HG03135 (cell line): Measurements from ENCODE around the gene CPE.
"Not testable (repeated sequence)": the region's sequence is repeated elsewhere in the genome, so short reads cannot be mapped to it uniquely, and the experiment has no call there.

Experiments used
- ATAC-seq: cut with Tn5 transposase; IDR thresholded peaks from one replicate; pipeline ENCODE4 v1.9.1; 2021; ENCODE audit warnings: mild to moderate bottlenecking, moderate library complexity; ENCODE audit not compliant: unreplicated experiment

Gene CPE

GRCh38 chr4:165458471-165458870, 79.7 kb downstream of the CPE start:
- ATAC-seq: no peak

GRCh38 chr4:165461159-165461821, 82.5 kb downstream of the CPE start:
- no peak for ATAC-seq

DNA sequence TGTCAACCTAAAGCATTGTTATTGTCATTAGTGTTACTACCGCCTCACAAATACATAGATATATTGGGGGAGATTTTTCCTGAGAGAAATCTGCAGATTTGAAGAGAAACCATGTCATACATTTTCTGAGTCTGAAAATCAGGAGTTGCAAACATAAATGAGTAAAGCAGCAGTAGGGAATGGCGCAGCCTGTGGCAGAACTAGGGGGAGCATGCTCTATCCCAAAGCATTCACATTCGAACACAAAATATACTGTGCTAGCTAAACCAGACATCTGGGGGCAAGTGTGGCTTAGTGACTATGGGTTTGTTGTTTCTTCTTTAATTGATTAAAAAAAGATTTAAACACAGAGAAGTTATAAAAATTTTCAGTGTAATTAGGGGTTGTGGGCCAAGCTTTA, 83.2 kb downstream of the CPE start:
- no peak for ATAC-seq

- ATAC-seq: no peak
Observed at GRCh38 chr4:165464376-165464775, 85.6 kb downstream of the CPE start.

DNA sequence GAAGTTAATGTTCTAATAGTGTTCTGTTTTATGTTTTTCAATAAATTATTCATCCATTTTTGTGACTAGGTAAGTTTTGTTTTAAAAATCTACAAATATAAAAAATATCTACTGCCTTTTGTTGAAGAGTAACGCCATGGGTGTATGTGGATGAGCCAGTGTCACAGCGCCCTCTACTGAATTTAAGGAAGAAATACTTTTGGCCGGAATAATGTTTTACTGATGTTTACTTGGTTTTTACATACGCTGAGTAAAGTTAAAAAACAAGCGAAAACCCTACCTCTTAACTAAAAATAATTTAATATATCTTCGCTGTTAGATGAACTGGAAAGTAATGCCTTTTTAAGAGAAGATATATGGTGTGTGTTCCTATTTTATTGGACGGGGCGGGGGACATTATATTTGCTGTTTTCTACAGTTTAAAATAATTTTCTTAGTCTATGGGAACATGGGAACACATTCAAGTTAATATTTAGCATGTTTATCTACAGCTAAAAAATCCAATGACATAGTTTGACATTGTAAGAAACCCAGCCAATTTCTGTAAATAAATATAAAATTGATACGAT, 86.1 kb downstream of the CPE start:
- ATAC-seq: no peak

DNA sequence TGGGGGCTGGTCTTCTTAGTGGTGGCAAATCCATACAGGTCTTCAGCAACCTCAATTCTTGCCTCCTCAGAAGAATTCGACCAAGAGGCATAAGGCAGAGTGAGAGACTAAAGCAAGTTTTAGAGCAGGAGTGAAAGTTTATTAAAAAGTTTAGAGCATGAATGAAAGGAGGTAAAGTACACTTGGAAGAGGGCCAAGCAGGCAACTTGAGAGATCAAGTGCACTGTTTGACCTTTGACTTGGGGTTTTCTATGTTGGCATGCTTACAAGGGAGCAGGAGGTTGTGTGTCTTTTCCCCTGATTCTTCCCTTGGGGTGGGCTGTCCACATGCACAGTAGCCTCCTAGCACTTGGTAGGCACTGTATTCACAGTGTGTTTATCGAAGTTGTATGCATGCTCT, 91.2 kb downstream of the CPE start:
- ATAC-seq: no peak

DNA sequence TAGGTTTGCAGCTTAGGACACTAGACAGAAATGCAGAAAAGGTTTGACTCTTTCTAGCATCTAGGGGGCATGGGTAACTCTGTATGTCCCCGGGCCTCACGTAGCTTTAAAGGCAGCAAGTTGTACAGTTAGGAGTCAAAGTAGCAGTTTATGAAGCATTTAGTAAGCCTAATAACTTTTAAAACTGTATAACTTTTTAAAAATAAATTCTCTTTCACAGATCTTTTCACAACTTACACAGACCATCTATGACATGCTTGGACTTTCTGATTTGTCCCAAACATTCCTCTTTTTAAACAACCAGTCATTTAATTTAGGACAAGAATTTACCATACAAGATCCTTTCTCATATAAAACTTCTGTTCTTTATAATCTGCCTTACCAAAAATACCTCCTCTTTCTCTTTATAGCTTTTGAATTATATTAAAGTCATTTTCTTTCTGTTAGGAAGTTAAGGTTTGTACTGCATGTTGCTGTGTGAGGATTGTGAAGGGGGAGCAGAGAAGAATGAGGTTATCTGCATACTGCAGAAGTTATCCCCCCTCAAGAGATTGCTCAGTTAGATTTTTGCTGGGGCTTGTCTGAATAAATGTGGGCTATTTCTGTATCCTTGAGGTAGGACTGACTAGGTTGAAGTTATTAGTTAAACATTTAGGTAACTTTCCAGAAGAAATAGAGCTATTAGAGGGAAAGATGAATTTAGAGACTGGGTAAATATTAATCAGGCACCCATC, 94.3 kb downstream of the CPE start:
- no peak for ATAC-seq

- ATAC-seq: no peak
Observed at GRCh38 chr4:165474784-165475705, 96.2 kb downstream of the CPE start.

DNA sequence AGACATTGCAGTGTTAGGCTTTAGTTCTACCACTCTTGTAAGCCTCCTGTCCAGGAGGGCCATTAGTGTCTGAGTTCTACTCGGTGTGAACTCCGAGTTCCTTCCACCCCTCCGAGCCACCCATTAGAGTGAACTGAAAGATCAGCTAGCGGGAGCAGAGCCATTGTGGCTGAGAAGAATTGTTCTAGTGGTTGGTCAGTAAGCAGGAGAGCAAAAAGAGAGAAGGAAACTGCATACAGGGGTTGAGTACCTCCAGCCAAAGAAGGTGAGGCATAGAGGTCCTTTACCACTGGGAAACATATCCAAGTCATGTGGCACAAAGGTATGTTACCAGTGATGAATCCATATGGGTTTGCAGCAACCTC, 96.9 kb downstream of the CPE start:
- ATAC-seq: no peak

- ATAC-seq: no peak
Observed at GRCh38 chr4:165476214-165477098, 97.6 kb downstream of the CPE start.

DNA sequence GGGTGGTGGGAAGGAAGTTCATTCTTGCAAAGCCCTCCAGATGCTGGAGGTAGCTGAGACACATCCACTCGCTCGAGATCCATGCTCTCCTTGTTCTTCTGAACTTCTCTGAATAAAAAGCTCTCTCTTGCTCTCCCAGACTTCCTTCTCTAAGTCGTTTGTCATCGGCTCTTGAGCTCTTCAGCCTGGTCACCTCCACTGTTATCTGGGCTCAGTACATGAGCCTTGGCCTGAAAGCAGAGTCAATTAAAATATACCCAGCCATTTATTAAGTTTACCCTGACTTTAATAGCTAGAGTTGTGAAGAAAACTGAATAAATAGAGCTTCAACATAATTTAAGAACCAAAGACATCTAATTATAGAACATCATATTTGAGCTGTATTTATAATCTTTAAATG, 99.0 kb downstream of the CPE start:
- no peak for ATAC-seq

GRCh38 chr4:165478260-165478659, 99.5 kb downstream of the CPE start:
- ATAC-seq: no peak

- ATAC-seq: no peak
Observed at GRCh38 chr4:165481053-165481835, 102.4 kb downstream of the CPE start.

DNA sequence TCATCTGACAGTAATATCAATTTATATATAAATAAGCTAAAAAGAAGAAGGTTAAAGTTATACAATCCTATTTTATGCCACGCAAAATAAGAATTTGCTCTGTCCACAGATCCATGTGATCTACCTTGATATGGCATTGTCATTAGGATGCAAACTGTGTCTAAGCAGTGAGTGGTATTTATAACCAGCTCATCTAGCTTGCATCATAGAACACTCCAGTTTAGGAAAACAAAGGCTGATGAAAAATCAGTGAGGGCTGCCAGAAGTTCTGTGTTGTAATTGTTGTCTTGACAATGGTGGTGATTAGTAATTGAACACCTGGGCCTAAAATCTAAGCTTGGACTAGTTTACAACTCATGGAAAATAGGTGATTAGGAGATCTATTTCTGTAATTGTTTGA, 111.0 kb downstream of the CPE start:
- no peak for ATAC-seq

- not testable (repeated sequence) for ATAC-seq
Observed at GRCh38 chr4:165492583-165492982, 113.8 kb downstream of the CPE start.

DNA sequence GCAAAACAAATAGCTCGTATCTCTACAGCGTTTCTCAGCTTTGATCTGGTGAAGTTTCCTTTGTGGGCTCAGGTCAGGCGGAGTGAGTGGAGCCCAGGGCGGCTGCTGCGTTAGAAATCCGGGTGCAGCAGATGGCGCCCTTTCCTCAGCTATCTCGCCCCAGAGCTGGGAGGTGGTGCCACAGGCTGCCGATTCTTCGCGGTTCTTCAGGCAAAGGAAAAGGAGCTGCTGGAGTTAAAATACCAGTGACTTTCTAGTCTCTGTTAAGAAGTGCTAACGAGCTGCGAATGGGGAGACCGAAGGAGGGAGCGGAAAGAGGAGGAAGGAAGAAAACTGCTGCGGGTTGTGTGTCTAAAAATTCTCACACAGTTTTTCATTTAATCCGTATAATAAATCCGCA, 114.6 kb downstream of the CPE start:
- peak; percentile 93 for ATAC-seq

- ATAC-seq: peak; percentile 60
Observed at GRCh38 chr4:165502916-165503907, 124.4 kb downstream of the CPE start.

- ATAC-seq: no peak
Observed at GRCh38 chr4:165504184-165504583, 125.4 kb downstream of the CPE start.
